GM12875 (cell line): Measurements from ENCODE around the gene GMCL2.

Experiments
- H3K4me3 ChIP-seq: one replicate; pipeline ENCODE4 v1.5.1; 2011; ENCODE audit warnings: low read depth, low read length, control low read depth
- CTCF ChIP-seq: IDR thresholded peaks from 2 replicates; pipeline ENCODE4 v1.5.1; 2011; ENCODE audit warnings: low read depth, mild to moderate bottlenecking, control low read depth, inconsistent platforms, low read length, moderate library complexity, borderline replicate concordance; ENCODE audit not compliant: insufficient read depth

Gene GMCL2

GRCh38 chr5:178142642-178143041 is 44.5 kb downstream of the GMCL2 start:
- no peak for TF ChIP-seq CTCF
- H3K4me3 ChIP-seq = no peak overlapping the region

DNA sequence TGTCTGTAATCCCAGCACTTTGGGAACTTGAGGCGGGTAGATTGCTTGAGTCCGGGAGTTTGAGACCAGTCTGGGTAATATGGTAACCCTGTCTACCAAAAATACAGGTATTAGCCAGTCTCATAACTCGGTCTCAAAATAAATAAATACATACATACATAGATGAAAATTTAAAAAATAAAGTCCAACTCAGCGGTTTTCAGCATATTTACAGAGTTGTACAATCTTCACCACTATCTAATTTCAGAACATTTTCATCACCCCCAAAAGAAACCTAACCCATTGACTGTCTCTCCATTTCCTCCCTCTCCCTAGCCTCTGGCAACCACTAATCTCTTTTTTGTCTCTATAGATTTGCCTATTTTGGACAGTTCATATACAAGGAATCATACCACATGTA is 45.6 kb downstream of the GMCL2 start:
- TF ChIP-seq CTCF = no peak
- no peak overlapping the region for H3K4me3 ChIP-seq

- TF ChIP-seq CTCF = no peak
- no peak overlapping the region for H3K4me3 ChIP-seq
Observed at GRCh38 chr5:178137991-178138390, 49.2 kb downstream of the GMCL2 start.

DNA sequence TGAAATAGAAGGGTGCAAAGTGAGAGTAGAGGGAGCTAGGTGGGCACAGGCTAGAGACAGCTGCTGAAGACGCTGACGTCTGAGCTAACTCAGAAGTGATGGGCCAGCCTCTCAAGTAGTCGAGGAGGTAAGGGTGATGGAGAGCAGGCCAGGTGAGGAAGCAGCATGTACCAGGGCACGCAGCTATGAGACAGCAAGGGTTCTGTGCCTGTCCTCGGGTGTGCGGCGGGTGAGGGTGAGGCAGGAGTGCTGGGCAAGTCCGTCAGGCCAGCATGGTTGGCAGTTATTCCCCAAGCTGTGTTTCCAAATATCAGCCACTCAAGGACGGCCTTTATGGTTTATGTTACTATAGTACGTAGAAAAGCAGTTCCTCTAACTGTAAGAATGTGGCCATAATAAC is 50.2 kb downstream of the GMCL2 start:
- no peak for TF ChIP-seq CTCF
- H3K4me3 ChIP-seq = no peak overlapping the region
